K562 (cell line): ENCODE measurements around the gene ZSWIM4. TPM values are rescaled to one million over a fixed set of nuclear protein-coding genes. Genes with fewer than 3 reads are reported as not detected.

Experiments used
- CBX2 ChIP-seq: fragments of 200-600 bp; sonication (generic); IDR thresholded peaks from one replicate; pipeline ENCODE4 v1.6.1; 2012; ENCODE audit warnings: mild to moderate bottlenecking, low read length, inconsistent platforms; ENCODE audit not compliant: insufficient read depth, poor library complexity, severe bottlenecking
- ELK1 ChIP-seq: sonication (generic); formaldehyde crosslinking; IDR thresholded peaks from 2 replicates; pipeline ENCODE4 v1.8.1; 2022; ENCODE audit warnings: missing genetic modification reagents
- EP400 ChIP-seq: fragments of 450-650 bp; IDR thresholded peaks from 2 replicates; pipeline ENCODE4 v1.6.1; 2017; ENCODE audit warnings: antibody characterized with exemption, mild to moderate bottlenecking, moderate library complexity
- MAFG ChIP-seq: fragments of 450-650 bp; conservative IDR thresholded peaks from 2 replicates; pipeline ENCODE4 v1.6.1; 2016; ENCODE audit warnings: missing genetic modification characterization, missing compliant biosample characterization
- MXD1 ChIP-seq: fragments of 250-450 bp; sonication (Bioruptor Pico); IDR thresholded peaks from 2 replicates; pipeline ENCODE4 v1.8.0; 2021; ENCODE audit warnings: borderline replicate concordance, mild to moderate bottlenecking, moderate library complexity; ENCODE audit not compliant: poor library complexity, severe bottlenecking
- PHB ChIP-seq: fragments of 250-450 bp; sonication (Bioruptor Pico); IDR thresholded peaks from 2 replicates; pipeline ENCODE4 v1.5.0; 2021
- POLR2AphosphoS5 ChIP-seq: IDR thresholded peaks from 2 replicates; pipeline ENCODE4 v1.6.1; 2011; ENCODE audit warnings: mild to moderate bottlenecking, low read depth, low read length, moderate library complexity; ENCODE audit not compliant: control insufficient read depth, insufficient read depth
- PTTG1 ChIP-seq: fragments of 450-650 bp; IDR thresholded peaks from 2 replicates; pipeline ENCODE4 v1.6.1; 2016; ENCODE audit warnings: low read depth, mild to moderate bottlenecking, missing genetic modification characterization, missing compliant biosample characterization
- PURB ChIP-seq: sonication (generic); formaldehyde crosslinking; IDR thresholded peaks from 2 replicates; pipeline ENCODE4 v1.9.0; 2021; ENCODE audit warnings: low read depth, mild to moderate bottlenecking, missing genetic modification reagents
- SOX6 ChIP-seq: fragments of 450-650 bp; IDR thresholded peaks from 2 replicates; pipeline ENCODE4 v1.6.1; 2014; ENCODE audit warnings: mild to moderate bottlenecking
- TARDBP ChIP-seq: fragments of 450-650 bp; IDR thresholded peaks from 2 replicates; pipeline ENCODE4 v1.6.1; 2016
- ZNF224 ChIP-seq: sonication (generic); formaldehyde crosslinking; IDR thresholded peaks from 2 replicates; pipeline ENCODE4 v1.8.0; 2022; ENCODE audit warnings: mild to moderate bottlenecking, missing genetic modification reagents
- ZNF395 ChIP-seq: fragments of 200-800 bp; sonication (Bioruptor generic); IDR thresholded peaks from 2 replicates; pipeline ENCODE4 v1.6.1; 2017; ENCODE audit warnings: missing genetic modification characterization, missing compliant biosample characterization
- ZNF77 ChIP-seq: fragments of 250-450 bp; sonication (Bioruptor Pico); IDR thresholded peaks from 2 replicates; pipeline ENCODE4 v1.5.0; 2020
- polyA plus RNA-seq, 8 experiments: library from polyadenylated mRNA; depleted of rRNA in 4 of 8; stranded (reverse) in 5 of 8; unstranded in 3 of 8; fragments of >200 nt; fragmentation: Nextera tagmentation in 2 of 8; fragmentation: Illumina TruSeq in 1 of 8; extraction: Ambion mirVana in 2 of 8; extraction: Trizol in 1 of 8; gene quantifications; 2 replicates each; pipeline versions ENCODE4 v1.2.1 to v1.2.3, GENCODE V29; 2011 to 2014; ENCODE audit warnings: inconsistent platforms in 1 of 8, missing spikeins in 1 of 8
- total RNA-seq, 7 experiments: library from RNA; depleted of rRNA in 6 of 7; stranded (reverse); fragments of >200 nt in 6 of 7; fragmentation: Illumina TruSeq in 2 of 7; extraction: Trizol in 2 of 7; gene quantifications; 2 replicates each; pipeline versions ENCODE4 v1.2.1 to v1.2.3, GENCODE V29; 2011 to 2021; ENCODE audit warnings: low replicate concordance in 1 of 7
- TF ChIP-seq, protein P1 (sequence below): fragments of 250-450 bp; sonication (Bioruptor Pico); IDR thresholded peaks from 2 replicates; pipeline ENCODE4 v1.5.0; 2021
- TF ChIP-seq, protein P2 (sequence below), 3 experiments: fragments of 200-800 bp in 1 of 3; fragments of 250-450 bp in 1 of 3; fragments of 450-650 bp in 1 of 3; sonication (Bioruptor Pico) in 1 of 3; sonication (Bioruptor generic) in 1 of 3; formaldehyde crosslinking in 1 of 3; IDR thresholded peaks; 2 replicates each; pipeline versions ENCODE4 v1.6.1 to v1.8.0; 2016 to 2022; ENCODE audit warnings: mild to moderate bottlenecking in 2 of 3, missing genetic modification characterization in 2 of 3, missing compliant biosample characterization in 1 of 3, moderate library complexity in 1 of 3
- TF ChIP-seq, protein P3 (sequence below), 2 experiments: fragments of 450-650 bp; IDR thresholded peaks; 2 replicates each; pipeline ENCODE4 v1.6.1; 2016

ZSWIM4 gene
- total and polyA plus RNA-seq, 9 of the 15 experiments (the other 6 are each of a cell fraction or from before 2014, with no cell fraction given) = 0.25 to 3.7 (median 0.79) TPM; not detected in 2

- TF ChIP-seq, protein P1, sequence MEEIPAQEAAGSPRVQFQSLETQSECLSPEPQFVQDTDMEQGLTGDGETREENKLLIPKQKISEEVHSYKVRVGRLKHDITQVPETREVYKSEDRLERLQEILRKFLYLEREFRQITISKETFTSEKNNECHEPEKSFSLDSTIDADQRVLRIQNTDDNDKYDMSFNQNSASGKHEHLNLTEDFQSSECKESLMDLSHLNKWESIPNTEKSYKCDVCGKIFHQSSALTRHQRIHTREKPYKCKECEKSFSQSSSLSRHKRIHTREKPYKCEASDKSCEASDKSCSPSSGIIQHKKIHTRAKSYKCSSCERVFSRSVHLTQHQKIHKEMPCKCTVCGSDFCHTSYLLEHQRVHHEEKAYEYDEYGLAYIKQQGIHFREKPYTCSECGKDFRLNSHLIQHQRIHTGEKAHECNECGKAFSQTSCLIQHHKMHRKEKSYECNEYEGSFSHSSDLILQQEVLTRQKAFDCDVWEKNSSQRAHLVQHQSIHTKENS (CRISPR knock-in tag) = no peak
- no peak for TF ChIP-seq TARDBP
- no peak for TF ChIP-seq PTTG1 (tag)
- no peak for TF ChIP-seq PURB
- TF ChIP-seq, protein P2, sequence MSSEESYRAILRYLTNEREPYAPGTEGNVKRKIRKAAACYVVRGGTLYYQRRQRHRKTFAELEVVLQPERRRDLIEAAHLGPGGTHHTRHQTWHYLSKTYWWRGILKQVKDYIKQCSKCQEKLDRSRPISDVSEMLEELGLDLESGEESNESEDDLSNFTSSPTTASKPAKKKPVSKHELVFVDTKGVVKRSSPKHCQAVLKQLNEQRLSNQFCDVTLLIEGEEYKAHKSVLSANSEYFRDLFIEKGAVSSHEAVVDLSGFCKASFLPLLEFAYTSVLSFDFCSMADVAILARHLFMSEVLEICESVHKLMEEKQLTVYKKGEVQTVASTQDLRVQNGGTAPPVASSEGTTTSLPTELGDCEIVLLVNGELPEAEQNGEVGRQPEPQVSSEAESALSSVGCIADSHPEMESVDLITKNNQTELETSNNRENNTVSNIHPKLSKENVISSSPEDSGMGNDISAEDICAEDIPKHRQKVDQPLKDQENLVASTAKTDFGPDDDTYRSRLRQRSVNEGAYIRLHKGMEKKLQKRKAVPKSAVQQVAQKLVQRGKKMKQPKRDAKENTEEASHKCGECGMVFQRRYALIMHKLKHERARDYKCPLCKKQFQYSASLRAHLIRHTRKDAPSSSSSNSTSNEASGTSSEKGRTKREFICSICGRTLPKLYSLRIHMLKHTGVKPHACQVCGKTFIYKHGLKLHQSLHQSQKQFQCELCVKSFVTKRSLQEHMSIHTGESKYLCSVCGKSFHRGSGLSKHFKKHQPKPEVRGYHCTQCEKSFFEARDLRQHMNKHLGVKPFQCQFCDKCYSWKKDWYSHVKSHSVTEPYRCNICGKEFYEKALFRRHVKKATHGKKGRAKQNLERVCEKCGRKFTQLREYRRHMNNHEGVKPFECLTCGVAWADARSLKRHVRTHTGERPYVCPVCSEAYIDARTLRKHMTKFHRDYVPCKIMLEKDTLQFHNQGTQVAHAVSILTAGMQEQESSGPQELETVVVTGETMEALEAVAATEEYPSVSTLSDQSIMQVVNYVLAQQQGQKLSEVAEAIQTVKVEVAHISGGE (CRISPR knock-in tag; IDR thresholded peaks at IDR 0.05) = peak in 2 of 3 experiments; percentile 8 to 63; a peak in 2 of 6 replicates
- TF ChIP-seq PHB (CRISPR knock-in tag) = no peak
- no peak for TF ChIP-seq ZNF224
- peak; percentile 71 for TF ChIP-seq MAFG (tag)
- no peak for TF ChIP-seq SOX6
- TF ChIP-seq EP400 = peak; percentile 84
- TF ChIP-seq, protein P3, sequence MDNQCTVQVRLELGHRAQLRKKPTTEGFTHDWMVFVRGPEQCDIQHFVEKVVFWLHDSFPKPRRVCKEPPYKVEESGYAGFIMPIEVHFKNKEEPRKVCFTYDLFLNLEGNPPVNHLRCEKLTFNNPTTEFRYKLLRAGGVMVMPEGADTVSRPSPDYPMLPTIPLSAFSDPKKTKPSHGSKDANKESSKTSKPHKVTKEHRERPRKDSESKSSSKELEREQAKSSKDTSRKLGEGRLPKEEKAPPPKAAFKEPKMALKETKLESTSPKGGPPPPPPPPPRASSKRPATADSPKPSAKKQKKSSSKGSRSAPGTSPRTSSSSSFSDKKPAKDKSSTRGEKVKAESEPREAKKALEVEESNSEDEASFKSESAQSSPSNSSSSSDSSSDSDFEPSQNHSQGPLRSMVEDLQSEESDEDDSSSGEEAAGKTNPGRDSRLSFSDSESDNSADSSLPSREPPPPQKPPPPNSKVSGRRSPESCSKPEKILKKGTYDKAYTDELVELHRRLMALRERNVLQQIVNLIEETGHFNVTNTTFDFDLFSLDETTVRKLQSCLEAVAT (IDR thresholded peaks at IDR 0.05) = no peak
- 0 out of 2 replicates have a peak, but pooled peaks have one; percentile 80 for TF ChIP-seq ELK1 (CRISPR knock-in tag)
- TF ChIP-seq POLR2AphosphoS5 = peak; percentile 91
- no peak for TF ChIP-seq MXD1
- no peak for TF ChIP-seq CBX2
- TF ChIP-seq ZNF77 (CRISPR knock-in tag) = no peak
- TF ChIP-seq ZNF395 (CRISPR knock-in tag) = peak; percentile 17; the same call in 1 of the 2 replicates
These were observed 44.1 kb downstream of the ZSWIM4 start (continued) for GRCh38 chr19:13839130-13839937.
